NCI-H1436 treated with DMSO at 0.1 percent for 48 hours (cell line): ENCODE measurements around the gene ACOT12.
"Not testable (repeated sequence)": the region's sequence is repeated elsewhere in the genome, so short reads cannot be mapped to it uniquely, and the experiment has no call there.

Experiments
- DNase-seq: peaks from one replicate; lab custom pipeline; 2025; lab: John Stamatoyannopoulos, UW

The ACOT12 gene

GRCh38 chr5:81393783-81394718, at the start of gene ACOT12:
Gene ACOT12 (minus strand): TSS chr5:81394134. CDS start chr5:81394114, 20 bp downstream.
- no peak for DNase-seq

- DNase-seq: no peak
Measured at GRCh38 chr5:81435023-81435422, 41.1 kb upstream of the ACOT12 start.

DNA sequence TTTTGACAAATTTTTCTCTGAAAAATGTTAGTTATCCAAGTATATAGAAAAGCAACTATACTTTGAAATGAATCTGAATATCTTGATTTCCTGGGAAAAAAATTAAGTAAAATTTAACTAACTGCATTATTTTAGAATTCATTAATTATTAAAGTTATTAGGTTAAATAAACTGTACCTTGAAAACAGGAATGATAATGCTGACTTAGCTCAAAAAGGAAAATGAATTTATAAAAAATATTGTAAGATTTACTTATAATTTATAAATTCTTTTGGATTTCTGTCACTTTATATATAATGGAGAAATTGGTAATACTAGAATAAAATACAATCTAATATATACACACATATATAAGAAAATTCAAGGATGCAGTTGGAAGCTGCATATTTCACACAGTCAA, 36.1 kb upstream of the ACOT12 start:
- no peak for DNase-seq

DNA sequence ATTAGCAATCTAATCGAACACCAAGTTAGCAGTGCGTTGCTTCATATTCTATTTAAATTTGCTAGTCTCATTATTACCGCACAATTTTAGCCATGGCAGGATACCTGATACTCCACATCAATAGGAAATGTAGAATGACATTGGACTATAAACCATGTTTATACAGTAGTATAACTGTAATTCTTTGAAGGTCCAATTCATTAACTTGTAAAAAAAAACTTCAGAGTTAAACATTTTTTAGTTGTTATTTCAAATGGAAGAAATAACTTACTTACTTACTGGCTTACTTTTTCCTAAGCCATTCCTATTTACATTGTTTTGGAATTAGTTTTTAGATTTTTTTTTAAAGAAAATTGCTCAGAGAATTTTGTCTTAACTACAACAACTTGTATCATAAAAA, 35.4 kb upstream of the ACOT12 start:
- DNase-seq: no peak

- DNase-seq: no peak
Measured at GRCh38 chr5:81428861-81429260, 34.9 kb upstream of the ACOT12 start.

GRCh38 chr5:81428446-81428845, 34.5 kb upstream of the ACOT12 start:
- no peak for DNase-seq

DNA sequence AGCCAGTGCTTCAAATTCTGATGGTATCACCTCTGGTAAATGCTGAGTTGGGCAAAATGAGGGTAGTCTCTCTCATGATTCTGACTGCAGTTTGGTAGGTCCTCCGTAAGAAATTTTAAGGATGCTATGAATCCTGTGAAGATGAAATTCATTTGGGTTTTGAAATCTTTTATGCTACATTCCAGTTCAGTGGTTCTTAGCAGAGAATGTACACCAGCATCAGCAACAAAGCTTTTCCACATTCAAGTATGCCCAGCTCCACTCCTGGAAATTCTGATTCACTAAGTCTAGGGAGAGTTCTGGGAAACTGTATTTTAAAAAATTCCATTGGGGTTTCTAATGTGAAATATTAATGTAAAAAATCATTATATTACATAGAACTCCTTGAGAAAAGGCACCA, 33.6 kb upstream of the ACOT12 start:
- DNase-seq: no peak

DNA sequence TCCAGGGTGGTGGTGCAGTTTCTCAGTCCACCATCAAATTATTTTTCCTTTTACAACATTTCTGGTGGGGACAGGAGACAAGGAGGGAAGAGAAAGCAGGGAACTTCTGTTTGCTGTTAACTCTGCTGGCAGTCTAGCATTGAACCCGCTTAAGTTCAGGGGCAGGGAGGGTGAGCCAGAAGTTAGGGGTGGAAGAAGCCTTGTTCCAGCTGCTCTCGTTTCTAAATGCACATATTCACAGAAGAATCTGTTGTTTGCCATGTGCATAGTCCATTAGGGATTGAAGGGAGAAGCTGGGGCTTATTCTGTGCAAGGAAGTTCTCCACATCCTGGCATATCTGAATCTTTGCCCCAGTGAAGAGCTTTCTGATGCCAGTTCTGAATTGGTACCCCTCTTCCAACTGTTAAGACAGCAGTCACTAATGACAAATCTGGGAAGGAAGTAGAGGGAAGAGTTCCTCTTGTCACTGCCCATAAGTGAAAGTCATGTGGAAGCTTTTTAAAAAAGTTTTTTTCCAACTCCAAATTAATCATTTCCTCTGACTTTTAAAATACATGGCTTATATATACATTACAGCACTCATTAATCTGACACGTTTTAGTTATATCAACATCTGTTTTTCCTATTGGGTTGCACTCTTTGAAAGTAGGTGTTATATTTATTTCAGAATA, 32.6 kb upstream of the ACOT12 start:
- DNase-seq: no peak

- no peak for DNase-seq
Measured at GRCh38 chr5:81425569-81425968, 31.6 kb upstream of the ACOT12 start.

GRCh38 chr5:81424728-81425127, 30.8 kb upstream of the ACOT12 start:
- DNase-seq: no peak

DNA sequence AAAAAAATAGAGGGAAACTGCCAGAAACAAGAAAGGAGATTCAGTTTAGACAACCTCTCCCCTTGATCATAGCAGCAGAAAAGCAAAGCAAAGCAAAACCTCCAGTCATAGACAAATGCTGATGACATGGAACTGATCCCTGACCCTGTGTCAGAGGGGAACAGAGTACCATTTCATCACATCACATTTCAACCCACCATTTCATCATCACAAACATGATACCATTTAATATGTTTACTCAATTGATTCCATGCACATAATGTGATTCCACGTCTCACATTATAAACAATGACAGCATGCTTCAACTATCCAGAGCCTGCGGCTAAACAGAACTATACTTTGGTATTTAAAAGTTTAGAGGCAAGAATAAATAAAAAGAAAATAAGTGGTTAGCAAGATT, 28.7 kb upstream of the ACOT12 start:
- DNase-seq: no peak

GRCh38 chr5:81420039-81420667, 26.2 kb upstream of the ACOT12 start:
- DNase-seq: no peak

- DNase-seq: no peak
Measured at GRCh38 chr5:81418606-81419005, 24.7 kb upstream of the ACOT12 start.

DNA sequence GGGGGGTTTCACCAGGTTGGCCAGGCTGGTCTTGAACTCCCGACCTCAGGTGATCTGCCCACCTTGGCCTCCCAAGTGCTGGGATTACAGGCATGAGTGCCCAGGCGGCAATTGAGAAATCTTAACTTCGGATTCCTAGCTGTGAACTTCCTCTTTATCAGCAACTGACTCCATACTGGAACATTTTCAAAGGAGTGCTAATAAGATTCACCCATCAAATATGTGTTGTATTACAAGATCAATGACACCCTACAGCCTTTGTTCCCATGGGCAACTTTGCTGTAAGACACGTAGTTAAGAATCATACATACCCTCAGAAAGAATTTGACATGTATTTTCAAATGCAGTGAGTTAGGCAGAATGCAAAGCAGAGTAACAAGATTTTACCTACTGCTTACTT, 23.1 kb upstream of the ACOT12 start:
- no peak for DNase-seq

DNA sequence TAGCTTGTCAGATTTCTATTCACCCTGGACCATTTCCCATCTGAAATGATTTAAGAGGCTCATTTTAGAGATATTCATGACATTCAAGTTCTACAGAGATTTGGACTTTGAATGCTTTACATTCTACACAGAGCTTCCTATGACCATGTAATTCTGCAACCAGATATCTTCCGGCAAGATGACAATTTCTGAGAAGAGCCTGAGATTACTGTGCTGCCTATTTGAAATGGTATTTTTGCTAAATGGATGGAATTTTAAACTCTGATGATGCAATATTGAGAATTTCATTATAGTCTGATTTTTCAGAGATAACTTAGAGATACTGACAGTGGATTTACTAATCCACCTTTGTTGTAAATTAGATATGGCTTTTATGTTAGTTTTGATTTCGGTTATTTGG, 16.0 kb upstream of the ACOT12 start:
- DNase-seq: no peak

DNA sequence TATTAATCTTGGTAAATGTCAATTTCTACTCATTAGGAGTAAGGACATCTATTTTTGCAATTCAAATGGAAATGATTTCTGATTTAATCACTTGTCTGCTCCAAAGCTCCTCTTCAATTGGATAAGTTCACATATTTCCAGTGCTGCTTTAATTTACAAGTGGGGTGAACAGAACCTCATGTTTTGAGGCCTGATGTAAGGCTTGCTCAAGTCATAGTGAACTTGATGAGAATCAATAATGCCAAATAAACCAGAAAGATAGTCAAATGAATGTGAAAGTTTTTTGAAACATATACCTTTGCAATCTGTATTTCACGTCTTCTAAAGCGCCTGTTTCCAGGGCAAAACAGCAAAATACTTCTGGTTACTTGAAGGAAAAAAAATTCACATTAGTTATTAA, 15.4 kb upstream of the ACOT12 start:
- no peak for DNase-seq

GRCh38 chr5:81408496-81408895, 14.6 kb upstream of the ACOT12 start:
- DNase-seq: no peak

- not testable (repeated sequence) for DNase-seq
Measured at GRCh38 chr5:81407811-81408210, 13.9 kb upstream of the ACOT12 start.

DNA sequence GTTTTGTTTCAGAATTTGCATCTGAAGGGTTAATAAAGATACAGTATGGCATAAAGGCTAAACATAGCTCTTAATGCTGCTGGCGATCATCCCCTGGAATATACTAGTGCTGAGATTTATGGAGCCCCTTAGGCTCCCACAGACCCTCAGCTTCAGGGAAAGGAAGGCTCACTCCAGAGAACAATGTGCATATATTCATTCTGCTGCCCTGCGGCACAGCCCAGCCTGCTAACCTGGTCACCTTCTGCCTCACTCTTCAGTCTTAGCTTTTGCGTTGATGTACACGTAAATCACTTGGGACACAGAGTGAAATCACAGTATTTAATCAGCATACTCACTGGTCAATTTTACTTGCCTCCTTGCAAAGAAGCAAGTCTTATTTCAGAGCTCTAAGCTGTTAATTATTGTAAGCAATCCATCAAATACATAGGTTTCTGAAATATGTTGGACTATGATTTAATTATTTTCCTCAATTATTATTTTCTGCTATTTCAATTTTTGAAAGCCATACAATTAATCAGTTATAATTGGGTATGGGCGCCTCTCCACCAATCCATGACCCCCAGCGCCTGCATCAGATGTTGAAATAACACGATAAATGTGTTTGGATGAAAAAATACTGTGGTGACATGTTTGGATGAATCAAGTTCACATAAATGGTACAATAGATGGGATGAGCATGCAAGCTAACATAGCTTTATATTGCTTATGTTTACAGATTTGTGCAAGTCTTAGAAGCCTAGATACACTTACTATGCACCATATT, 11.4 kb upstream of the ACOT12 start:
- no peak for DNase-seq

DNA sequence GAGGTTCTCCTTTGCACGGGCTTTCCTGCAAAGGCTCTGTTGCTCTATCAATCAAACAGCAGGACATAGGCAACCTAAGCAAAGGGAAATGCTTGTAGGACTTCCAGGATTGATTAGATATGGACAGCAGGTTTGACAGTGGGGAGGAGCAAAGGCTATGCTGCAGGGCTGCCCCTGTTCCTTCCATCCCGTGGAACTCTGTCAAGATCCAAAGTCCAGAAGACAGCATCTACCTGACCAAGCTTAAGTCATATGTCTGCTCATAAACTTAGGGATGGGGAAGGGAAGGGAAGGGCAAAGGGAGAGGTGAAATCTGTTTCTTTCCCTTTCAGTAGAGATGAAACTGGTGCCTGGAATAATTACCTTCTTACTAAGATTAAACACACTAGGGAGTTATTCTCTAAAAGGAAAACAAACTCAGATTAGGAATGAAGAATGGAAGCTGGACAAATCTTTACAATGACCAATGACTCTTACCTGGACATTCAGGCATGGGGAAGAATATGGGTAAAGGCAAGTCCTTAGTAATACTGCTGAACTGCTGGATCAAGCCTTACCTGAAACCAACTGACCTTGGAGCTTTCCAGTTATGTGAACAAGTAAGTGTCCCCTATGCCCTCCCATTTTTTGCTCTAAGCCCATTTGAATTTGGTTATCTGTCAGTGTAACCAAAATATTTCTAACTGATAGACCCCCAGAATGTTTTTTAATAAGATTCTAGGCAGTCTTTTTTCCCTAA, 8.4 kb upstream of the ACOT12 start:
- no peak for DNase-seq

DNA sequence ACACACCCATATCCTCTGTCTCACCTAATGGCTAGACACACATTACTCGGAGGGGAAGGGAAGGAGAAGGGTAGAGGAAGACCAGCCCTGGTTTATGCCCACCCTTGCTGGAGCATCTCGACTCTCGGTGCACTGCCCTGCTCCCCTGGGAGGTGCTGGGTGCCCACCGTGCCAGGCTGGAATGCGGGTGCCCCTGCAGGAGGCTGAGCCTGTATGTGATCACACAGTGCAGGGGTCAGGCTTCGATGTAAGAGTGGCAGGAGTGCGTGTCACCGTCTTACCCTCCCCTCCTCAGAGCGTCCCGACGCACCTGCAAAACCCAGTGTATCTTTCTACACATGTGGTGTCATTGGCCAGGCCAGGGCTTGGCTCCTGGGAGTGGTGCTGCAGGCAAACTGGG, 7.3 kb upstream of the ACOT12 start:
- DNase-seq: no peak
